ENCODE measurements around the gene PARP14.

DNA sequence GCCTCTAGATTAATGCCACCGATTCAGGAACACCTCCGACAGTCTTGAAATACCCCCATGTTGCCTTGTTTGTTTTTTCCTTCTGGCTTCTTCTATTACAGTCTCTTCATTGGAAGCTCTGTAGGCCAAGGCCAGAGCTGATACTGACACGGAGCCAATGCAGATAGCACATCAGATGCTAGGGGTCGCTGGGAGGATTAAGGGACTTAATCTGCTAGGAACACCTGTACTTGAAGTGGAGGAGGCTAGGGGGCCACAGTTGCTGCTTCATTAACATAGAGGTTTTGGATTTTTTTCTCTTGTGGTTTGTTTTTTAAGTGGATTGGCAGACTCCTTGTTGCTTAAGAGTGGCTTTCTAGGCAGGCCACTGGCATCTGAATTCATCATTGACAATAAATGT is 49.6 kb downstream of the PARP14 start:
- TF ChIP-seq EZH2 (IDR thresholded peaks at IDR 0.05; ENCODE audit: insufficient read depth, poor library complexity, severe bottlenecking) (no peak), EZH2phosphoT487 (IDR thresholded peaks at IDR 0.05; ENCODE audit: insufficient read depth, low read depth) (no peak)

Measured in GM23248 (cell line).